C4-2B (cell line): ENCODE measurements around the gene FHAD1.

Source experiments
- H3K27ac ChIP-seq: fragments of 450-650 bp; 2 replicates; pipeline ENCODE4 v1.5.1; 2017
- ZFX ChIP-seq: fragments of 450-650 bp; IDR thresholded peaks from 2 replicates; pipeline ENCODE4 v1.6.1; 2017
- TF ChIP-seq, protein P1 (sequence below): fragments of 450-650 bp; conservative IDR thresholded peaks from 2 replicates; pipeline ENCODE4 v1.5.1; 2017; ENCODE audit warnings: mild to moderate bottlenecking

FHAD1 gene

DNA sequence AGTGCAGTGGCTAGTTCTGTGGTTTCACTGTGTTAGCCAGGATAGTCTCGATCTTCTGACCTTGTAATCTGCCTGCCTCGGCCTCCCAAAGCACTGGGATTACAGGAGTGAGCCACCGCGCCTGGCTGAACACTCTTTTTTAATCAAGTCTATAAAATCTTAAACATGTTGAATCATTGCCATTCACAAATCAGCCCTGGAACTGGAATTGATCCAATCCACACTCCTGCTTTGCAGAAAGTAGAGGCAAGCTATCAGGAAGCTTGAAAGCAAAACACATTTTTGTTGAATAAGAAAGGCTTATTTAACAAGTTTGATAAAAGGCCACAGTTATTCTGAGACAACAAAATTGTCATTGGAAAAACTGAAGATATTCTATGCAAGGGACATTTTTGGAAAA lies 144.3 kb downstream of the FHAD1 start:
- no peak for TF ChIP-seq ZFX
- TF ChIP-seq, protein P1, sequence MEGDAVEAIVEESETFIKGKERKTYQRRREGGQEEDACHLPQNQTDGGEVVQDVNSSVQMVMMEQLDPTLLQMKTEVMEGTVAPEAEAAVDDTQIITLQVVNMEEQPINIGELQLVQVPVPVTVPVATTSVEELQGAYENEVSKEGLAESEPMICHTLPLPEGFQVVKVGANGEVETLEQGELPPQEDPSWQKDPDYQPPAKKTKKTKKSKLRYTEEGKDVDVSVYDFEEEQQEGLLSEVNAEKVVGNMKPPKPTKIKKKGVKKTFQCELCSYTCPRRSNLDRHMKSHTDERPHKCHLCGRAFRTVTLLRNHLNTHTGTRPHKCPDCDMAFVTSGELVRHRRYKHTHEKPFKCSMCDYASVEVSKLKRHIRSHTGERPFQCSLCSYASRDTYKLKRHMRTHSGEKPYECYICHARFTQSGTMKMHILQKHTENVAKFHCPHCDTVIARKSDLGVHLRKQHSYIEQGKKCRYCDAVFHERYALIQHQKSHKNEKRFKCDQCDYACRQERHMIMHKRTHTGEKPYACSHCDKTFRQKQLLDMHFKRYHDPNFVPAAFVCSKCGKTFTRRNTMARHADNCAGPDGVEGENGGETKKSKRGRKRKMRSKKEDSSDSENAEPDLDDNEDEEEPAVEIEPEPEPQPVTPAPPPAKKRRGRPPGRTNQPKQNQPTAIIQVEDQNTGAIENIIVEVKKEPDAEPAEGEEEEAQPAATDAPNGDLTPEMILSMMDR = no peak
- no peak overlapping the region for H3K27ac ChIP-seq

DNA sequence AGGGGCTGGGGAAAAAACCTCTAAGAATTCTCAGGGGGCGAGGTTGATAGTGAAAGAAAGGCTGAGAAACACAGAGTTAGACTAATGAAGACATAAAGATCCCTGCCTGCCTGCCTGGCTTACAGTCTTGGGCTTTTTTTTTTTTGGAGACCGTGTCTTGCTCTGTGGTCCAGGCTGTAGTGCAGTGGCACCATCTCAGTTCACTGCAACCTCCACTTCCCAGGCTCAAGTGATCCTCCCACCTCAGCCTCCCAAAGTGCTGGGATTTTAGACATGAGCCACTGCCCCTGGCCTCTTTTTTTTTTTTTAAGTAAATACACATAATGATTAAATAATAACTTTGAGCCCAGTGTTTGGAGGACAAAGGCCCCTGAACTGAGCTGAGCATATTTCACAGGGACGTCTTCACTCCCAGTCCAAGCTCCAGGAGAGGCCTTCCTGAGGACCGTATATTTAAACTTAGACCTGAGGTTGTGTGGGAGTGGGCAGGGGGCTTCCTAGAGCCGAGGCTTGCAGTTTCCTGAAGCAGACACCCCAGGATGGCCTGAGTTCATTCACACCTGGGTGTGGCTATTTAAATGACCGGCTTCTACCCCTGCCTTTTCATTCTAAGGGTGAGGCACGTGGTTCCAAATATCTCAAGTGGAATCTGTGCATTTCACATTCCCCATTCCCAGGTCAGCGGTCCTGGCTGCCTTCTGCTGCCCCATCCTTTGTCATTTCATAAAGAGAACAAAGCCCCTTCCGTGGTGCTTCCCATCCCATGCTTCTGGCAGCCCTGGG lies 146.6 kb downstream of the FHAD1 start:
- no peak overlapping the region for H3K27ac ChIP-seq
- TF ChIP-seq, protein P1 = no peak
- TF ChIP-seq ZFX = no peak

GRCh38 chr1:15394258-15394690 lies 147.3 kb downstream of the FHAD1 start:
- H3K27ac ChIP-seq = no peak overlapping the region
- no peak for TF ChIP-seq ZFX
- TF ChIP-seq, protein P1 = no peak

DNA sequence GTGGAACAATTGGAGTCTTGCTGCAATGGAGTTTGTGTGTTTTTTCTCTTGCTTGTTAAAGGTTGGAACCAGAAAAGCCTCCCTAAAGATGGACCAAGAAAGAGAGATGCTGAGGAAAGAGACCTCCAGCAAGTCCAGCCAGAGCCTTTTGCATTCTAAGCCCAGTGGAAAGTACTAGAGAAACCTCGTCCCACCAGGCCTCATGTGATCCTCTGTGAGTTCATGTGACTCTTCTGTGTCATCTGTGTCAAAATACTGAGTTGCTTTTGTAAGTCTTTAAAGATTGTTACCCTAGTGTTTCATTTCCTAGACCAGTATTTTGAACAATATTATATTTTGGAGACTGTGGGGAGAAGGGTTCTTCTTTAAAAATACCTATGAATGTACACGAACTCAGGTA lies 150.2 kb downstream of the FHAD1 start:
- H3K27ac ChIP-seq = no peak overlapping the region

DNA sequence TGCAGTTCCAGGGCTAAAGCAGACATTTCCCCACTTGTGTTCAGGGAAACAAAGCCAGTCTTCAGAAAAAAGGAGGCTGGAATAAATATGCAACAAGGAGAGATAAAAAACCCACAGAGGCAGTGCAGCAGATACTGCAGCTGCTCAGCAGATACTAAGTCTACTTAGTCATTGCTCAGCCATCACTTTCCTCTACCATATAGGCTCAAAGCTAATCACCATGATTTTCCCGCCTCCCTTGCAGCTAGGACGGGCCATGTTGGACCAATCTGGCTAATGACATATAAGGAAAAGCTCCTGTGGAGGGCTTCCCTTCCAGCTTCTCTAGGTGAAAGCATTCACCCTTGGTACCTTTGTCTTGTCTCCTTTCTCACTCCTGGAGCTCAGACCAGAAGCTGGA lies 152.7 kb downstream of the FHAD1 start:
- H3K27ac ChIP-seq = no peak overlapping the region
- no peak for TF ChIP-seq ZFX
- TF ChIP-seq, protein P1 = no peak

More for the DNA sequence above, 150.2 kb downstream of the FHAD1 start:
- no peak for TF ChIP-seq ZFX
- TF ChIP-seq, protein P1 = no peak

DNA sequence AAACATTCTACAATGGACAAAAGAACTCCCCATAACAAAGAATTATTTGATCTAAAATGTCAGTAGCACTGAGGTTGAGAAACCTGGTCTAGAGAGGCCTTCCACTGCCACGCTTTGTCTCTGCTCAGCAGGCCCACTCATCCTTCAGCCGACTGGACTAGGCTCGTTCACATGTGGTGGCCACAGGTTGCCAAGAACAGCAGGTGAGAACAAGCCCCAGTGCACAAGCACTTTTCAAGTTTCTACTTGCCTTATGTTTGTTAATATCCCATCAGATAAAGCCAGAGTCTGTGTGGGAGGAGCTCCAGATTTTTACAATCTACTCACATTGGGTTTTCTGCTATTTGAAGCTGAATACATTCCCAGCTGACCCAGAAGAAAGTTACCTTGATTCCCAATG lies 153.6 kb downstream of the FHAD1 start:
- H3K27ac ChIP-seq = no peak overlapping the region
- TF ChIP-seq, protein P1 = no peak
- TF ChIP-seq ZFX = no peak

GRCh38 chr1:15401391-15402055 lies 154.5 kb downstream of the FHAD1 start:
- no peak for TF ChIP-seq ZFX
- TF ChIP-seq, protein P1 = no peak
- no peak overlapping the region; the same call in 1 of the 2 replicates for H3K27ac ChIP-seq
